Osteocyte (in vitro differentiated cells): Measurements from ENCODE around the gene EFCAB8. TPM values are rescaled to one million over a fixed set of nuclear protein-coding genes. Genes with fewer than 3 reads are reported as not detected.
"Not testable (repeated sequence)": the region's sequence is repeated elsewhere in the genome, so short reads cannot be mapped to it uniquely, and the experiment has no call there.

Source experiments
- DNase-seq: peaks from one replicate; pipeline ENCODE4 v3.0.0; 2021; ENCODE audit warnings: mixed read lengths; ENCODE audit not compliant: unreplicated experiment; ENCODE audit errors: extremely low spot score
- H3K27ac Mint-ChIP-seq: one replicate; pipeline ENCODE4 v1.8.0; 2021; ENCODE audit warnings: mild to moderate bottlenecking, mixed read lengths; ENCODE audit not compliant: unreplicated experiment
- H3K27me3 Mint-ChIP-seq: one replicate; pipeline ENCODE4 v1.8.0; 2021; ENCODE audit warnings: mixed read lengths; ENCODE audit not compliant: unreplicated experiment
- H3K36me3 Mint-ChIP-seq: one replicate; pipeline ENCODE4 v1.8.0; 2021; ENCODE audit warnings: mixed read lengths; ENCODE audit not compliant: unreplicated experiment
- H3K4me1 Mint-ChIP-seq: one replicate; pipeline ENCODE4 v1.8.0; 2021; ENCODE audit warnings: mixed read lengths; ENCODE audit not compliant: unreplicated experiment
- H3K4me3 Mint-ChIP-seq: one replicate; pipeline ENCODE4 v1.8.0; 2021; ENCODE audit warnings: mild to moderate bottlenecking, moderate library complexity, mixed read lengths; ENCODE audit not compliant: unreplicated experiment
- H3K9me3 Mint-ChIP-seq: one replicate; pipeline ENCODE4 v1.8.0; 2021; ENCODE audit warnings: mixed read lengths; ENCODE audit not compliant: unreplicated experiment
- CTCF ChIP-seq: fragments of 200-600 bp; sonication (generic); IDR thresholded peaks from 2 replicates; pipeline ENCODE4 v1.5.0; 2021; ENCODE audit warnings: antibody characterized with exemption, mild to moderate bottlenecking, moderate library complexity
- total RNA-seq: library from RNA; stranded (reverse); gene quantifications from 2 replicates; pipeline ENCODE4 v1.2.1, GENCODE V29; 2021

EFCAB8 gene
- total RNA-seq, 1 donor from 2014 or later = 0.64 TPM

DNA sequence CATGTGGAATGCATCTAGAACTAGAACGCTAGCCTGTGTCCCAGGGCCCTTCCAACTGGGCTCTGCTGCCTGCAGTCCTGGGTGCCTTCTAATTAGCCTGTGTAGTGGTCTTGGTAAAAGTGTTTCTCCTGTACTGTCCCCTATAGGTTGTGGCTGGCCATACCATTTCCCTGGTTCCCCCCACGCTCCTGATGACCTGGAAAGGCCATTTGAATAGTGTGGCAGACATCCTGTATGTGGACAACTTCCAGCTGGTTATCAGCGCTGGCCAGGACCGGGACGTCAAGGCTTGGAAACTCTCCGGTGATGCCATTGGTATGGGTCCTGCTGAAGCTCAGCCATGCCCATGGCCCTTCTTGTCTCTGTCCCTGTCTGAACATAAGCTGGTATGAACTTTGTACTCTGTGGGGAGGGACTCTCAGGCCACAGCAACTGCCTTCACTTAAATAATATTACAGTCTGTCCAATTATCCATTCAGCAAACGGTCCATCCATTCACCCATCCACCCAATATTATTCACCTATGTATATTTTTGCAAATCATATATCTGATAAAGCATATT lies 84.8 kb downstream of the EFCAB8 start:
- Mint-ChIP-seq H3K4me1 (no peaks in the 10 kb centered on the region), H3K27ac (no peak overlapping the region), H3K27me3 (peaks cover 54% of the 10 kb centered on the region), H3K4me3 (no peak overlapping the region), H3K9me3 (peaks cover 5% of the 10 kb centered on the region), H3K36me3 (no peaks in the 10 kb centered on the region)
- no peak for TF ChIP-seq CTCF
- peak; percentile 66 for DNase-seq

DNA sequence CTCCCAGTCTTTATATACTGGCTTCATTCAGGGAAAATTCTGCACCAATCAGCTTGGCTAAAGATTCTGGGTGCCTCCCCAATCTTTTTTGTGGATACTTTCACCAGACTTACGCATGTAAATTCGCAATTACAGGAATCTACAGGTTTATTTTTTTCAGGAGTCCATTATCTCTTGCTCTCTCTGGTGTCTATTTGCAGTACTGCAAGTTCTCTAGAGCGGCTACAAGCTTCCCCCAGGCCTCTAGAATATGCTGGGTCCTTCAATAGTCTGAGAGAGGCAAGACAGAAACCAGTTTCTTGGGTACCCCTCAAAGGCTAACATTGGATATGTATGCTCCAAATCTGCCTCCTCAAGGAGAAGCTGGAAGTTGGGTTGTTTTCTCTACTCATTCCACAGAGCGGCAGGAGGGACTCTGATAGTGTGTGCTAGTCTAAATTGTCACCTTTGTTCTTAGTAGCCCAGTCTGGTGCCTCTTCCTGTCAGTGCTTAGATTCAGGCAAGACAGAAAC lies 87.0 kb downstream of the EFCAB8 start:
- H3K36me3 Mint-ChIP-seq = no peaks in the 10 kb centered on the region
- peaks cover 5% of the 10 kb centered on the region for H3K9me3 Mint-ChIP-seq
- H3K27ac Mint-ChIP-seq = no peak overlapping the region
- no peaks in the 10 kb centered on the region for H3K4me1 Mint-ChIP-seq
- H3K27me3 Mint-ChIP-seq = peaks cover 67% of the 10 kb centered on the region
- peak; percentile 53 for TF ChIP-seq CTCF
- H3K4me3 Mint-ChIP-seq = no peak overlapping the region
- no peak for DNase-seq

DNA sequence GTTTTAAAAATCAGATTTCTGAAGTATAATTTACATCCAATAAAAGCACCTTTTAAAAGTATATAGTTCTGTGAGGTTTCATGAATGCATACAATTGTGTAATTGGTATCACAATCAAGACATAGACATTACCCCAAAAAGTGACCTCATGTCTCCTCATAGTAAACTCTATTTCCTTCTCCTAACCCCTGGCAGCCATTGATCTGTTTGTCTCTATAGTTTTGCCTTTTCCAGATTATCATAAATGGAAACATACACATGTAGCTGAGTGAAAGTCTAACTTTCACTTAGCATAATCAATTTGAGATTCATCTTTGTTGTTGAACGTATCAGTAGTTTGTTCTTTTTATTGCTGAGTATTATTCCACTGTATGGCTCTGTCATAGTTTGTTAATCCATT lies 87.9 kb downstream of the EFCAB8 start:
- DNase-seq = no peak
- no peak for TF ChIP-seq CTCF
- H3K27ac Mint-ChIP-seq = no peak overlapping the region
- H3K9me3 Mint-ChIP-seq = peaks cover 2% of the 10 kb centered on the region
- H3K36me3 Mint-ChIP-seq = no peaks in the 10 kb centered on the region
- no peak overlapping the region for H3K4me3 Mint-ChIP-seq
- no peaks in the 10 kb centered on the region for H3K4me1 Mint-ChIP-seq
- H3K27me3 Mint-ChIP-seq = peaks cover 69% of the 10 kb centered on the region

GRCh38 chr20:32950539-32950938 lies 91.8 kb downstream of the EFCAB8 start:
- DNase-seq = peak; percentile 21
- not testable (repeated sequence) for H3K4me3 Mint-ChIP-seq, H3K4me1 Mint-ChIP-seq, H3K9me3 Mint-ChIP-seq, H3K27ac Mint-ChIP-seq, H3K36me3 Mint-ChIP-seq
- H3K27me3 Mint-ChIP-seq = peaks cover 60% of the 10 kb centered on the region

DNA sequence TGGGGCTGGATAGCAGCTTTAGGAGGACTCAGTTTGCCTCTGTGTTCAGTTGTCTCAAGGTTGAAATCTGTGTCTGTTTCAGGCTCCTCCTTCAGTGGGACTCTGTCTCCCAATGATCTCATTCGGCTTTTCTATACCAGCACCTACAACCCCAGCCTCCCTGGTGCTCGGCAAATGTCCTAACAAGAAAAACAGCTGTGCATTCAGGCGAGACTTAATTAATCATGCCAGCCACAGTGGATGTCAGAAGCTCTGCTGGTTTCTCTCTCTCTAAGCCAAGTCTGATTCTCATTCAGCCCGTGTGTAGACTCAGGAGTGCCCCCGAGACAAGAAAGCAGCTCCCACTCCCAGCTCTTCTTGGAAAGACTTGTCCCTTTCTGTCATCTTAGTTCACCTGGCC lies 98.7 kb downstream of the EFCAB8 start:
- no peak overlapping the region for H3K4me3 Mint-ChIP-seq
- TF ChIP-seq CTCF = no peak
- no peak overlapping the region for H3K27ac Mint-ChIP-seq
- no peaks in the 10 kb centered on the region for H3K4me1 Mint-ChIP-seq
- peaks cover 12% of the 10 kb centered on the region for H3K9me3 Mint-ChIP-seq
- H3K36me3 Mint-ChIP-seq = no peaks in the 10 kb centered on the region
- peaks cover 12% of the 10 kb centered on the region for H3K27me3 Mint-ChIP-seq
- DNase-seq = peak; percentile 36
